ENCODE data around the gene TSHZ2.

- TF ChIP-seq CTCF (IDR thresholded peaks at IDR 0.05 in 4 of 5, conservative IDR thresholded peaks at IDR 0.05 in 1 of 5) (no peak), POLR2A (IDR thresholded peaks at IDR 0.05) (no peak)
Observed at GRCh38 chr20:53534037-53534436, 561.9 kb downstream of the TSHZ2 start.
